NCI-H2227 treated with DMSO at 0.1 percent for 48 hours (cell line): Measurements from ENCODE around the gene TRIM33.
"Not testable (repeated sequence)": the region's sequence is repeated elsewhere in the genome, so short reads cannot be mapped to it uniquely, and the experiment has no call there.

Experiments used
- DNase-seq: peaks from one replicate; lab custom pipeline; 2025; lab: John Stamatoyannopoulos, UW

Gene TRIM33

GRCh38 chr1:114510274-114511031 lies 550 bp downstream of the TRIM33 start:
- DNase-seq = peak; percentile 57

- no peak for DNase-seq
These were observed 1.3 kb downstream of the TRIM33 start for GRCh38 chr1:114509596-114510273.

- DNase-seq = no peak
These were observed 2.6 kb downstream of the TRIM33 start for GRCh38 chr1:114508386-114508898.

GRCh38 chr1:114507513-114507912 lies 3.5 kb downstream of the TRIM33 start:
- no peak for DNase-seq

GRCh38 chr1:114505148-114505561 lies 5.8 kb downstream of the TRIM33 start:
- no peak for DNase-seq

GRCh38 chr1:114503916-114504422 lies 7.0 kb downstream of the TRIM33 start:
- DNase-seq = no peak

GRCh38 chr1:114502080-114502479 lies 8.9 kb downstream of the TRIM33 start:
- DNase-seq = no peak

GRCh38 chr1:114499478-114499877 lies 11.5 kb downstream of the TRIM33 start:
- no peak for DNase-seq

- no peak for DNase-seq
These were observed 14.9 kb downstream of the TRIM33 start for GRCh38 chr1:114496089-114496488.

GRCh38 chr1:114495486-114495885 lies 15.5 kb downstream of the TRIM33 start:
- DNase-seq = no peak

- no peak for DNase-seq
These were observed 18.0 kb downstream of the TRIM33 start for GRCh38 chr1:114492978-114493377.

- DNase-seq = no peak
These were observed 20.7 kb downstream of the TRIM33 start for GRCh38 chr1:114490274-114490693.

- DNase-seq = no peak
These were observed 22.3 kb downstream of the TRIM33 start for GRCh38 chr1:114488739-114489138.

- DNase-seq = no peak
These were observed 25.7 kb downstream of the TRIM33 start for GRCh38 chr1:114485286-114485685.

- no peak for DNase-seq
These were observed 28.4 kb downstream of the TRIM33 start for GRCh38 chr1:114482585-114482984.

- DNase-seq = not testable (repeated sequence)
These were observed 31.4 kb downstream of the TRIM33 start for GRCh38 chr1:114479636-114480035.

GRCh38 chr1:114479134-114479533 lies 31.9 kb downstream of the TRIM33 start:
- no peak for DNase-seq

GRCh38 chr1:114473796-114474195 lies 37.2 kb downstream of the TRIM33 start:
- DNase-seq = no peak

- DNase-seq = no peak
These were observed 38.6 kb downstream of the TRIM33 start for GRCh38 chr1:114472408-114472807.

GRCh38 chr1:114470681-114471080 lies 40.3 kb downstream of the TRIM33 start:
- no peak for DNase-seq

GRCh38 chr1:114468710-114469468 lies 42.1 kb downstream of the TRIM33 start:
- DNase-seq = no peak

GRCh38 chr1:114468047-114468446 lies 43.0 kb downstream of the TRIM33 start:
- DNase-seq = no peak
